GM21367 (cell line): ENCODE measurements around the gene RAD52.
"Not testable (repeated sequence)": the region's sequence is repeated elsewhere in the genome, so short reads cannot be mapped to it uniquely, and the experiment has no call there.

Experiments used
- ATAC-seq: cut with Tn5 transposase; IDR thresholded peaks from one replicate; pipeline ENCODE4 v1.9.1; 2021; ENCODE audit not compliant: unreplicated experiment

Gene RAD52

GRCh38 chr12:967641-968040 is 18.1 kb upstream of the RAD52 start:
- no peak for ATAC-seq

- ATAC-seq: no peak
Measured at GRCh38 chr12:966724-967123, 17.2 kb upstream of the RAD52 start.

GRCh38 chr12:958588-959123 is 9.2 kb upstream of the RAD52 start:
- ATAC-seq: no peak

GRCh38 chr12:955939-956338 is 6.4 kb upstream of the RAD52 start:
- no peak for ATAC-seq

GRCh38 chr12:954741-955140 is 5.2 kb upstream of the RAD52 start:
- ATAC-seq: no peak

GRCh38 chr12:953776-954175 is 4.3 kb upstream of the RAD52 start:
- ATAC-seq: no peak

GRCh38 chr12:951176-951575 is 1.7 kb upstream of the RAD52 start:
- no peak for ATAC-seq

- no peak for ATAC-seq
Measured at GRCh38 chr12:948238-948637, 1.3 kb downstream of the RAD52 start.

GRCh38 chr12:946631-947030 is 2.9 kb downstream of the RAD52 start:
- no peak for ATAC-seq

GRCh38 chr12:946212-946611 is 3.3 kb downstream of the RAD52 start:
- no peak for ATAC-seq

- ATAC-seq: no peak
Measured at GRCh38 chr12:944211-944610, 5.3 kb downstream of the RAD52 start.

- no peak for ATAC-seq
Measured at GRCh38 chr12:943051-943450, 6.4 kb downstream of the RAD52 start.

GRCh38 chr12:938810-939209 is 10.7 kb downstream of the RAD52 start:
- no peak for ATAC-seq

GRCh38 chr12:936377-937345 is 12.8 kb downstream of the RAD52 start:
- no peak for ATAC-seq

GRCh38 chr12:935891-936290 is 13.6 kb downstream of the RAD52 start:
- ATAC-seq: not testable (repeated sequence)

- ATAC-seq: no peak
Measured at GRCh38 chr12:931591-931990, 17.9 kb downstream of the RAD52 start.

GRCh38 chr12:931060-931459 is 18.4 kb downstream of the RAD52 start:
- no peak for ATAC-seq

GRCh38 chr12:926641-927040 is 22.9 kb downstream of the RAD52 start:
- no peak for ATAC-seq

- no peak for ATAC-seq
Measured at GRCh38 chr12:922285-922684, 27.2 kb downstream of the RAD52 start.

GRCh38 chr12:920676-921075 is 28.8 kb downstream of the RAD52 start:
- ATAC-seq: no peak

GRCh38 chr12:916712-917445 is 32.6 kb downstream of the RAD52 start:
- no peak for ATAC-seq

GRCh38 chr12:916240-916639 is 33.3 kb downstream of the RAD52 start:
- no peak for ATAC-seq
